ENCODE data around the gene EPS8L2.

Gene EPS8L2

GRCh38 chr11:714436-714835 is 8.4 kb downstream of the EPS8L2 start:
- no peak overlapping the region for H3K4me3 ChIP-seq (ENCODE audit: low read depth, low read length)

GRCh38 chr11:719214-720016 is 13.4 kb downstream of the EPS8L2 start:
- H3K4me3 ChIP-seq (ENCODE audit: low read depth, low read length), result no peak overlapping the region
- TF ChIP-seq, protein P1, sequence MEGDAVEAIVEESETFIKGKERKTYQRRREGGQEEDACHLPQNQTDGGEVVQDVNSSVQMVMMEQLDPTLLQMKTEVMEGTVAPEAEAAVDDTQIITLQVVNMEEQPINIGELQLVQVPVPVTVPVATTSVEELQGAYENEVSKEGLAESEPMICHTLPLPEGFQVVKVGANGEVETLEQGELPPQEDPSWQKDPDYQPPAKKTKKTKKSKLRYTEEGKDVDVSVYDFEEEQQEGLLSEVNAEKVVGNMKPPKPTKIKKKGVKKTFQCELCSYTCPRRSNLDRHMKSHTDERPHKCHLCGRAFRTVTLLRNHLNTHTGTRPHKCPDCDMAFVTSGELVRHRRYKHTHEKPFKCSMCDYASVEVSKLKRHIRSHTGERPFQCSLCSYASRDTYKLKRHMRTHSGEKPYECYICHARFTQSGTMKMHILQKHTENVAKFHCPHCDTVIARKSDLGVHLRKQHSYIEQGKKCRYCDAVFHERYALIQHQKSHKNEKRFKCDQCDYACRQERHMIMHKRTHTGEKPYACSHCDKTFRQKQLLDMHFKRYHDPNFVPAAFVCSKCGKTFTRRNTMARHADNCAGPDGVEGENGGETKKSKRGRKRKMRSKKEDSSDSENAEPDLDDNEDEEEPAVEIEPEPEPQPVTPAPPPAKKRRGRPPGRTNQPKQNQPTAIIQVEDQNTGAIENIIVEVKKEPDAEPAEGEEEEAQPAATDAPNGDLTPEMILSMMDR (IDR thresholded peaks at IDR 0.05; ENCODE audit: low read depth, low read length), result no peak

More at GRCh38 chr11:714436-714835, 8.4 kb downstream of the EPS8L2 start:
- TF ChIP-seq, protein P1 (IDR thresholded peaks at IDR 0.05; ENCODE audit: low read depth, low read length), result no peak

DNA sequence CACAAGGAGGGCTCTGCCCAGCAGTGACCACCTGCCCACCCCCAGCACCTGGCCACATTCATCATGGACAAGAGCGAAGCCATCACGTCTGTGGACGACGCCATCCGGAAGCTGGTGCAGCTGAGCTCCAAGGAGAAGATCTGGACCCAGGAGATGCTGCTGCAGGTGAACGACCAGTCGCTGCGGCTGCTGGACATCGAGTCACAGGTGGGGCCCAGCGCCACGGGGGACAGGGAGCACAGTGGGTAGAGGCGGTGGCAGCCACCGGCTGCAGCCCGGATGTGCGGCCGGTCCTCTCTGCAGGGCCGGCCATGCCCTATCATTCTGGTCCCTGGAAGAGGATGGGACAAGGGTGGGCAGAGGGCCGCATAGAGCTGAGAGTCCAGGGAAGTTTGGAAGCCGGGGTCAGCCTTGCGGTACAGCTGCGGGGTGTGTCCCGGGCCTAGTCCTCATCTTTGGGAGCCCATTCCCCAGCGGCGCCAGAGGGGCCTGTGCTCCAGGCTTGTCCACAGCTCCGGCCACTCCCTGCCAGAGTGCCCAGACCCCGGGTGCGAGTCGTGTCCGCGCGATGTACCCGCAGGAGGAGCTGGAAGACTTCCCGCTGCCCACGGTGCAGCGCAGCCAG is 14.1 kb downstream of the EPS8L2 start:
- H3K4me3 ChIP-seq (ENCODE audit: low read depth, low read length), result no peak overlapping the region
- TF ChIP-seq, protein P1 (IDR thresholded peaks at IDR 0.05; ENCODE audit: low read depth, low read length), result no peak

DNA sequence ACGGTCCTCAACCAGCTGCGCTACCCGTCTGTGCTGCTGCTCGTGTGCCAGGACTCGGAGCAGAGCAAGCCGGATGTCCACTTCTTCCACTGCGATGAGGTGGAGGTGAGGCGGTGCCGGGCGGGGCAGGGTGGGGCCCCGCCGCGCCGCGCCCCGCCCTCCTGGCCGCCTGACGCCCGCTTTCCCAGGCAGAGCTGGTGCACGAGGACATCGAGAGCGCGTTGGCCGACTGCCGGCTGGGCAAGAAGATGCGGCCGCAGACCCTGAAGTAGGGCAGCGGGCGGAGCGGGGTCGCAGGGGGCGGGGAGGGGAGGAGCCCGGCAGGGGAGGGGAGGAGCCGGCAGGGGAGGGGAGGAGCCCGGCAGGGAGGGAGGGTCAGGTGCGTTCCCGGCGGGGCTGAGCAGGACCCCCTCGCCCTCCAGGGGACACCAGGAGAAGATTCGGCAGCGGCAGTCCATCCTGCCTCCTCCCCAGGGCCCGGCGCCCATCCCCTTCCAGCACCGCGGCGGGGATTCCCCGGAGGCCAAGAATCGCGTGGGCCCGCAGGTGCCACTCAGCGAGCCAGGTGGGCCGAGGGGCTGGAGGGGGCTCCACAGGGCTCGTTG is 14.7 kb downstream of the EPS8L2 start:
- TF ChIP-seq, protein P1 (IDR thresholded peaks at IDR 0.05; ENCODE audit: low read depth, low read length), result no peak
- no peak overlapping the region for H3K4me3 ChIP-seq (ENCODE audit: low read depth, low read length)

- TF ChIP-seq, protein P1 (IDR thresholded peaks at IDR 0.05; ENCODE audit: low read depth, low read length), result no peak
- H3K4me3 ChIP-seq (ENCODE audit: low read depth, low read length), result no peak overlapping the region
Observed at GRCh38 chr11:721247-721740, 15.3 kb downstream of the EPS8L2 start.

GRCh38 chr11:721741-722345 is 15.8 kb downstream of the EPS8L2 start:
- no peak overlapping the region for H3K4me3 ChIP-seq (ENCODE audit: low read depth, low read length)
- TF ChIP-seq, protein P1 (IDR thresholded peaks at IDR 0.05; ENCODE audit: low read depth, low read length), result no peak
